Retinal pigment epithelial cell (primary cell): ENCODE results near the gene CREBBP.

ENCODE experiments used
- DNase-seq: peaks from one replicate; pipeline ENCODE4 v3.0.0-alpha.2; 2010; ENCODE audit warnings: low read depth
- H3K4me3 ChIP-seq: 2 replicates; pipeline ENCODE4 v1.5.1; 2011; ENCODE audit warnings: mild to moderate bottlenecking, low read length, control low read depth, moderate library complexity
- TF ChIP-seq, protein P1 (sequence below): conservative IDR thresholded peaks from 2 replicates; pipeline ENCODE4 v1.5.1; 2011; ENCODE audit warnings: low read depth, low read length, control low read depth, inconsistent platforms

The CREBBP gene

DNA sequence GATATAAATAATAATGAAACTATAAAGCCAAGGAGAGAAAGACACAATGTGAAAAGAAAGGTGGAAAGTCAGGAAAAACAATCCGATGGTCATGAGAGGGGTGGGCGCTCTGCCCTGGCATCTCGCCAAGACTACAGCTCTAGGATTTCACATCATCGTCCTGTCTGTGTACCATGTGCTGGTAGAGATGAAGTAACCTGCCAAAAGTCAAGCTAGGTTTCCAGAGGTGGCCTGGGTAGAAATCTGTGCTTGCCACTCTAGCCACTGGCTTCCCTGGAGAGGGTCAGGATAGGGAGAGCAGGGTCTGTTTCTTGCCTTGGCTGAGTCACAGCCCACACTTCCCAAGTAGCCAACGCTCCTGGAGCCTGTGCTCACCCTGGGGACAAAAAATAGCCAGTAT is 132.2 kb downstream of the CREBBP start:
- no peak for DNase-seq
- TF ChIP-seq, protein P1, sequence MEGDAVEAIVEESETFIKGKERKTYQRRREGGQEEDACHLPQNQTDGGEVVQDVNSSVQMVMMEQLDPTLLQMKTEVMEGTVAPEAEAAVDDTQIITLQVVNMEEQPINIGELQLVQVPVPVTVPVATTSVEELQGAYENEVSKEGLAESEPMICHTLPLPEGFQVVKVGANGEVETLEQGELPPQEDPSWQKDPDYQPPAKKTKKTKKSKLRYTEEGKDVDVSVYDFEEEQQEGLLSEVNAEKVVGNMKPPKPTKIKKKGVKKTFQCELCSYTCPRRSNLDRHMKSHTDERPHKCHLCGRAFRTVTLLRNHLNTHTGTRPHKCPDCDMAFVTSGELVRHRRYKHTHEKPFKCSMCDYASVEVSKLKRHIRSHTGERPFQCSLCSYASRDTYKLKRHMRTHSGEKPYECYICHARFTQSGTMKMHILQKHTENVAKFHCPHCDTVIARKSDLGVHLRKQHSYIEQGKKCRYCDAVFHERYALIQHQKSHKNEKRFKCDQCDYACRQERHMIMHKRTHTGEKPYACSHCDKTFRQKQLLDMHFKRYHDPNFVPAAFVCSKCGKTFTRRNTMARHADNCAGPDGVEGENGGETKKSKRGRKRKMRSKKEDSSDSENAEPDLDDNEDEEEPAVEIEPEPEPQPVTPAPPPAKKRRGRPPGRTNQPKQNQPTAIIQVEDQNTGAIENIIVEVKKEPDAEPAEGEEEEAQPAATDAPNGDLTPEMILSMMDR: no peak
- no peak overlapping the region for H3K4me3 ChIP-seq

DNA sequence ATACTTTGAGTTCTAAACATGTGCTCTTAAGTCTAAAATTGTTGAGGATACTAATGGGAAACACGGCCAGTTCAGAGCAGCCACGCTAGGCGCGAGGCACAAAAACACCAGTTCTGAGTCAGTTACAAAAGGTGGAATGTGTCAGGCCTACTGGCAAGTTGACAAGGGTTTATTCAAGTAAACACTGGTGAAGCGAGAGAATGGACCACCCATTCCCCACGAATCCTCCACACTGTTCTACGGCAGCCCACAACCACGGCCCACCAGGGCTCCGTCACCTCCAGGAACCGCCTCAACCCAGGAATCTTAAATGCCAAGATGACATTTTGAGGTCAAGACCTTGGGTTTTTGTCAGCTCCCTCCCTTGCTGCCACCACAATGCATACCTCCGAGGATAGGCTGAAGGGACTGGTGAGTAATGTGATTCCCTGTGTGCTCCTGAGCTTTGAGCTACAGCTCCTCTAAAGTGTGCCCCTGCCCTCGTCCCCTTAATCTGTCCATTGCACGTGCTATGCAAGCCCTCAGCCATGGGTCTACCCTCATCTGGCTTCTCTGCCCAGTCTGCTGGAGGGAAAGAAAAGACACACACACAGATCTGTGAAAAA is 134.7 kb downstream of the CREBBP start:
- peak; percentile 8 for DNase-seq
- TF ChIP-seq, protein P1: no peak
- no peak overlapping the region for H3K4me3 ChIP-seq

DNA sequence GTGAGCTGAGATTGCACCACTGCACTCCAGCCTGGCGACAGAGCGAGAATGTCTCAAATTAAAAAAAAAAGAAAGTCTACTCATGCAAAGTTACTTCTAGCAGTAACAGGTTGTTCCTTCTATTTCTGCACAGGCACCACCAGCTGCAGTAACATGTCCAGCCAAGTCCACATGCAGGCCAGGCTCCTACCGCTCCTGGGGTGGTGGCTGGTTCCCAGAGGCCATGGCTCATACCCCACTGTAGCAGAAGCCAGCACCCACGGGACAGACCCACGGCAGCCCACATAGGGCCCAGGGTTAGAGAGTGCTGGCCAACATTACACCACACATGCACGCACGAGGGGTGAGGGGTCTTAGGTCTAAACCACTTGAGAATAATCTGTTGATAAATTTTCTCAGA is 136.5 kb downstream of the CREBBP start:
- DNase-seq: no peak
- H3K4me3 ChIP-seq: no peak overlapping the region
- TF ChIP-seq, protein P1: no peak

DNA sequence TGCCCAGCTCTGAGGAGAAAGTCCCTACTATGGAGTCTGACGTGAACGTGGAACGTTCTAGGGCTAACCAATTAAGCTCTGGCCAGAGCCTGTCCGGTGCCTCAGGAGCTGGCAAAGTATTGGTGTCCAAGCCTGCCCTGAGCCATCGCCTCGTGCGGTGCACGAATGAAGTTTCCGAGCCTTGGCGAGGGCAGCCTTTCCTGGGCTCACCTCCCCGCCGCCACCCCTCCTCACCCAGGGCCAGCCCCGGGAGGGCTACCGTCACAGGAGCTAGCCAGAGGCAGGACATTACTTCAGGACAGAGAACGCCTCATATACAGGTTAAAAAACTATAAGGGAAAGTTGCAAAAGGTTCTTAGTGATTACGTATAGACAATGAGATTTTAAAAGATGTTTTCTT is 139.6 kb downstream of the CREBBP start:
- no peak for DNase-seq
- TF ChIP-seq, protein P1: no peak

DNA sequence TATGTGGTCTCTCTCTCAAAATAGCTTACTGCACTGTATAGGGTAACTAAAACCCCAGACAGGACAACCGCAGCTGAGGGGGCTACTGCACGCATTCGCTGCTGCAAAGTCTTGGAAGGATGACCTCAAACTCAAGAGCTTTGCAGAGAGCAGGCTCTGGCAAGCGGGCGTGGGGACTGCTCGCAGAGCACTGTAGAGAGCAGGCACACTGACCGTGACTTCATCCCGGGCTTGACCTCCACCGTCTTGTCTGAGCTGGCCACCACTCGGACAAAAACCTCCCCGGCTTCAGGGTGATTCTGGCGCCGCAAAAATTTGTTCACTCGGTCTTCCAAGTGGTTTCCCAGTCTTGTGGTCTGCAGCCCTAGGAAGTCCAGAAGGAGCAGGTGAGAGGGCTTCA is 140.3 kb downstream of the CREBBP start:
- TF ChIP-seq, protein P1: no peak
- no peak for DNase-seq
- H3K4me3 ChIP-seq: no peak overlapping the region

More for the DNA sequence above, 139.6 kb downstream of the CREBBP start:
- H3K4me3 ChIP-seq: no peak overlapping the region

DNA sequence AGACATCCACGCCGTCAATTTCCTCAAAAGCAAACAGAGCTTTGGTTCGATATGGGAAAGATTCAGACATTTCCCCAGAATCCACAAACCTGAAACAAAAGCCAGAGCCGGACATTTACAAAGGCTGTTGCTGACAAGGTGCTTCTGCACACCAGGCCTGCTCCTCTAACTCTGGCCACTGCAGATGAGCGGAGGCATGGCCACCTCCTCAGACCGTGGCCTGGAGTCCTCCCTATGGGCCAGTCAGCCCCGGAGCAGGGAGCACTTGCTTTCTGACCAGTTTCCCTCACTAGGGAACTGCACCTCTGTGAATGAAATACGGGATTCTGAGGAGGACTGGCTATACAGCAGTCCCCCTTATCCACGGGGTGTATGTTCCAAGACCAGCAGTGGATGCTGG is 140.9 kb downstream of the CREBBP start:
- H3K4me3 ChIP-seq: no peak overlapping the region
- DNase-seq: no peak
- TF ChIP-seq, protein P1: no peak

DNA sequence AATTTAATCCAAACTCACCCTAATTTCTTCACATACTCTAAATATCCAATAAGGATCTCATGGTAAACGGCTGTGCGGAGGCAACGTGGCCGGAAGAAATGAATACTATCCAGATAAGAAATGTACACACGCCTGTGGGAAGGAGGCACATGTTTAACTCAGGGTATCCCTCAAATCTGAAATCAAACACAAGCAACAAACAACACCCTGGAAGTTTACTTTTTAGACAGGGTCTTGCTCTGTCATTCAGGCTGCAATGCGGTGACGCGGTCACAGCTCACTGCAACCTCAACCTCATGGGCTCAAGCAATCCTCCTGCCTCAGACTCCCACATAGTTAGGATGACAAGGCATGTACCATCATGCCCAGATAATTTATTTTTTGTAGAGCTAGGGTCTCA is 142.0 kb downstream of the CREBBP start:
- no peak overlapping the region for H3K4me3 ChIP-seq
- TF ChIP-seq, protein P1: no peak
- no peak for DNase-seq
